ENCODE results near the gene ADCK2.
"Not testable (repeated sequence)": the region's sequence is repeated elsewhere in the genome, so short reads cannot be mapped to it uniquely, and the experiment has no call there.

ADCK2 gene

GRCh38 chr7:140689199-140690152 is 16.7 kb downstream of the ADCK2 start:
- no peak for ATAC-seq
- H3K4me1 Mint-ChIP-seq = peaks cover 11% of the 10 kb centered on the region
- no peak for DNase-seq (ENCODE audit: low spot score in 2 of 2)
- H3K9me3 Mint-ChIP-seq = no peaks in the 10 kb centered on the region
- H3K4me3 Mint-ChIP-seq = no peak overlapping the region
- no peak overlapping the region for H3K27ac Mint-ChIP-seq
- peaks cover 58% of the 10 kb centered on the region for H3K36me3 Mint-ChIP-seq

DNA sequence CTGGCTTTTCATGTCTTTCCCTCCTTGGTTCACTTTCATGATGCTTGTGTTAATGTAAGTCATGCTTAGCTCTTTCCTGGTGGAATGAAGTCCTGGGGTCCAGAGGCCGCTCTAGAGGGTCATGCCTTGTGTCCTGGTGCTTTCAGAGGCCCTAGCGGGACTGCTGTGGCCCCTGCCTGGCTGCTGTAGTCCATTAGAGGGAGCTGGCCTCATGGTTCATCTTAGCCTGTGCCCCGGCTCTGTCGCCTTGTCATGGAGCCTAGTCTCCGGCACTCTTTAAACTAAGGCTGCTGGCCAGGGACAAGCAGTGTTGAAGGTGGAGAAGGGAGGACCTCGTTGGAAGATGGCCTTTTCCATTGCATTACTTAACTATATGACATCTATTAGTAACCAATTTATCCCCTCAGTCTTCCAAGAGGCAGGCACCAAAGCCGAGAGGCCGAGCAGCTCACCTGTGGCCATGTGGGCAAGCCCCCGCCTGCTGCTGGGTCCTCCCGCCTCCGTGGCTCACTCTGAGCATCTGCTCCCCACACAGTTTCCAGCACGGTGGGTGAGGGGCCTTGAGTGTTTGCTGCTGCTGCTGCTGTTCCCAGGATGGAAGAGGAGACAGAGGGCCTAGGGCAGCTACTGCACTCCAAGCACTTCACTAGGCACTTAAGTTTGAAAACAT is 18.8 kb downstream of the ADCK2 start:
- peak overlapping the region; percentile 50 for H3K27ac Mint-ChIP-seq
- peaks cover 17% of the 10 kb centered on the region for H3K4me1 Mint-ChIP-seq
- H3K4me3 Mint-ChIP-seq = no peak overlapping the region
- DNase-seq (ENCODE audit: low spot score in 2 of 2) = no peak
- no peak for ATAC-seq
- no peaks in the 10 kb centered on the region for H3K9me3 Mint-ChIP-seq
- H3K36me3 Mint-ChIP-seq = peaks cover 54% of the 10 kb centered on the region

DNA sequence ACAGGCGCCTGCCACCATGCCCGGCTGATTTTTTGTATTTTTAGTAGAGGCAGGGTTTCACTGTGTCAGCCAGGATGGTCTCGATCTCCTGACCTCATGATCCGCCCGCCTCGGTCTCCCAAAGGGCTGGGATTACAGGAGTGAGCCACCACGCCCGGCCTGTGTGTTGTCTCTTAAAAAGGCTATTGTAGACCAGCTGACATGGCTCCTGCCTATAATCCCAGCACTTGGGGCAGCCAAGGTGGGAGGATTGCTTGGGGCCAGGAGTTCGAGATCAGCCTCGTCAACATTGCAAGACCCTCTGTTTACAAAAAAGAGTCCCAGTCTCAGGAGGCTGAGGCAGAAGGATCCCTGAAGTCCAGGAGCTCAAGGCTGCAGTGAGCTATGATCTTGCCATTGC is 21.1 kb downstream of the ADCK2 start:
- H3K4me1 Mint-ChIP-seq = peaks cover 36% of the 10 kb centered on the region
- H3K9me3 Mint-ChIP-seq; ATAC-seq; H3K27ac Mint-ChIP-seq; H3K4me3 Mint-ChIP-seq; DNase-seq (ENCODE audit: low spot score in 2 of 2): not testable (repeated sequence)
- peaks cover 41% of the 10 kb centered on the region for H3K36me3 Mint-ChIP-seq

GRCh38 chr7:140694592-140694991 is 21.8 kb downstream of the ADCK2 start:
- ATAC-seq = no peak
- no peak overlapping the region for H3K4me3 Mint-ChIP-seq
- no peaks in the 10 kb centered on the region for H3K9me3 Mint-ChIP-seq
- no peak for DNase-seq (ENCODE audit: low spot score in 2 of 2)
- H3K27ac Mint-ChIP-seq = no peak overlapping the region
- H3K36me3 Mint-ChIP-seq = peaks cover 40% of the 10 kb centered on the region
- peaks cover 42% of the 10 kb centered on the region for H3K4me1 Mint-ChIP-seq

DNA sequence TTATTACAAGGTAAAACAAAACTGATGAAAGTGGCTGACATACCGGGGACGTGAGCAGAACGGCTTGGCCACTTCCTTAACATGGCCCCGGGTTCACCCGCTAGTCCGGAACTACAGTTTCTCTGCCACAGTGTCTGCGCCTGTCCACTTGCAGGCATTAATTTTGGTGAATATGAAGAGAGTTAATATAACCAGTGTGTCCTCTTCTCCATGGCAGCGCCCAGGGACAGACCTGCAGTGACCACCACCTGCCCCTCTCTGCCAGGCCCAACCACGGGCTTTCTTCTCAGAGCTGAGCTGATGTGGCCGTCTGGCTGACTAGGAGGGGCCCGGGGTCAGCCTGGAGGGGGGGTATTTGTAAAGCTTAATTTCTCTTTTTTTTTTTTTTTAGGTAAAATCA is 22.6 kb downstream of the ADCK2 start:
- H3K9me3 Mint-ChIP-seq = no peaks in the 10 kb centered on the region
- no peak for ATAC-seq
- DNase-seq (ENCODE audit: low spot score in 2 of 2) = no peak
- H3K27ac Mint-ChIP-seq = peak overlapping the region; percentile 97
- H3K36me3 Mint-ChIP-seq = peaks cover 39% of the 10 kb centered on the region
- peaks cover 46% of the 10 kb centered on the region for H3K4me1 Mint-ChIP-seq
- H3K4me3 Mint-ChIP-seq = peak overlapping the region; percentile 97

DNA sequence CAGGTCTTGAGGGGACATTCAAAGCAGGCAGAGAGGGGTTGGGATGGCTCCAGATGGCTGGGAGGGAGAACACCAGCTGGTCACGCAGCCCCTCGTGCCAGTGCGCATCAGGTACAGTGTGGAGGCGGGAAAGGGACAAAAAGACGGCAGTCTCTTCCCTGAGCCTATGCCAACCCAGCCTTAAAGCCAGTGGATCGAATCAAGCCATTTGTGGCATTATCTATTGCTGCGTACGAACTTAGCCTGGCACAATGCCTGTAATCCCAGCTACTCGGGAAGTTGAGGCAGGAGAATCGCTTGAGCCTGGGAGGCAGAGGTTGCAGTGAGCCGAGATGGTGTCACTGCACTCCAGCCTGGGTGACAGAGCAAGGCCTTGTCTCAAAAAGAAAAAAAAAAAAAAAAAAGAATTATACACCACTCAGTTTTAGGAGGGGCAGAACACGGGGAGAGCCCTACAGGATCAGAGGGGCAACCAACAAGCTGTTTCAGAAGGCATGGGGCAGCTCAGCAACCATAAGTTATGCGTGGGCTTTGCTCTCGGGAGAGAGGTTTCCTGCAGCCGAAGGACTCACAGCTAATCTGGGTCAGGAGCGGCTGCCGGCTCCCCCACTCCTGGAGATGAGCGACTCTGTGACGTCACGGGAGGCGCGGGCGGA is 23.4 kb downstream of the ADCK2 start:
- H3K27ac Mint-ChIP-seq = peak overlapping the region; percentile 97
- ATAC-seq = no peak
- H3K4me1 Mint-ChIP-seq = peaks cover 46% of the 10 kb centered on the region
- DNase-seq (ENCODE audit: low spot score in 2 of 2) = no peak
- H3K4me3 Mint-ChIP-seq = peak overlapping the region; percentile 97
- H3K36me3 Mint-ChIP-seq = peaks cover 34% of the 10 kb centered on the region
- no peaks in the 10 kb centered on the region for H3K9me3 Mint-ChIP-seq

DNA sequence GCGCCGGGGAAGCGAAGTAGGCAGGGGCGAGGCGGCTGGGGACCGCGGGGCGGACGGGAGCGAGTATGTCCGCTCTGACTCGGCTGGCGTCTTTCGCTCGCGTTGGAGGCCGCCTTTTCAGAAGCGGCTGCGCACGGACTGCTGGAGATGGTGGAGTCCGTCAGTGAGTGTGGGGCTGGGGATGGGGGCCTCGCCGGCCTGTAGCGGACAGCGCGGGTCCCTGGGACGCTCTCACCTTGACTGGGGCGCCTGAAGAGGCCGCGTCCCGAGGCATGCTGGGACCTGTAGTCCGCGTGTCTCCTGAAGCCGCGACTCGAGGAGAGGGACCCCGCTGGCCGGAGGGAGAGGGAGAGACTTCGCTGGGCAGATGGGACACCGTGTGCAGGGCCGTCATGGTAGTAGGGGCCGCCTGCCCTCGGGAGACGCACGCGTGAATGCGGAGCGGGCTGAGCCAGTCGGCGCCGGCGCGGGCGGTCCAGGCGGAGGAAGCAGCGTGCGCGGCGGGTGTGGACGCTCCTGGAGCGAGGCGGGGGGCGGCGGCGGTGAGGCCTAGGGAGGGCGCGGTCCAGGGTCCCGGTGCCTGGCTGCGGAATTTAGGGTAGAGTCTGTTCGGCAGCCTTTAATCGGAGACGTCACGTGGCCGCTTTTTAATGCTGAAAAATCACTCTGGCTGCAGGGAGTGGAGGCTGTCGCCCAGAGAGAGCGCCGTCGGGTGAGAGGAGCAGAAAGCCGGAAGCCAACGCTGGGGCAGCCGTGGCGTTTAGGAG is 24.1 kb downstream of the ADCK2 start, which contains the start of gene NDUFB2:
Gene NDUFB2 (plus strand): TSS at position 29 of the 767 bp plus-strand sequence. CDS start 37 bp downstream, at position 66.
- H3K36me3 Mint-ChIP-seq = peaks cover 27% of the 10 kb centered on the region
- H3K9me3 Mint-ChIP-seq = no peaks in the 10 kb centered on the region
- DNase-seq (ENCODE audit: low spot score in 2 of 2) (peak; percentile 82 to 94), ATAC-seq (peak; percentile 93)
- peak within 1 kb of the TSS; percentile 97 for H3K4me3 Mint-ChIP-seq
- peaks cover 46% of the 10 kb centered on the region for H3K4me1 Mint-ChIP-seq
- H3K27ac Mint-ChIP-seq = peak within 1 kb of the TSS; percentile 97

DNA sequence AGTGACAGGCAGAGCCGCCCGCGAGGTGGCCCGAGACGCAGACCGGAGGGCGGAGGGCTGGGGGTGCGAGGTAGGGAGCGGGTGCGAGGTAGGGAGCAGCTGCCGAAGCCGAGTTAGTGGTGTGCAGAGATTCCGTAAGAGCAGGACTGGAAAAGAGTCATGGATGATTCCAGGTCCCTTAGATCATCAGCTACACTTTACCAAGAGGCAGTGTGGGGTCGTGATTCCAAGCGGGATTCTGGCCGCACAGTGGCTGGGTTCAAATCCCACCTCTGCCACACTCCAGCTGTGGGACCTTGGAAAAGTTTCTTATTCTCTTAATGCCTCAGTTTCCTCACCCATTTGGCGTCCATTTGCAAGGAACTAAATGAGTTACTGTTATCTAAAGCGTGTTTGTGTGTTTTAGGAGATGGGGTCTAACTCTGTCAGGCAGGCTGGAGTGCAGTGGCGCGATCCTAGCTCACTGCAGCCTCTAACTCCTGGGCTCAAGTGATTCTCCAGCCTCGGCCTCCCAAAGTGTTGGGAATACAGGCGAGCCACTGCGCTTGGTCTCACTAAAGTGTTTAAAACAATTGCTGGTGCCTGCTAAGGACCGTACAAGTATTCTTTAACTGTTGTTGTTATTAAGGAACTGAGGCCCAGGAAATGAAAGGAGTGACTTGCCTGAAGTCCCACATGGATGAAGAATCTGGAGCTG is 24.9 kb downstream of the ADCK2 start:
- peaks cover 44% of the 10 kb centered on the region for H3K4me1 Mint-ChIP-seq

DNA sequence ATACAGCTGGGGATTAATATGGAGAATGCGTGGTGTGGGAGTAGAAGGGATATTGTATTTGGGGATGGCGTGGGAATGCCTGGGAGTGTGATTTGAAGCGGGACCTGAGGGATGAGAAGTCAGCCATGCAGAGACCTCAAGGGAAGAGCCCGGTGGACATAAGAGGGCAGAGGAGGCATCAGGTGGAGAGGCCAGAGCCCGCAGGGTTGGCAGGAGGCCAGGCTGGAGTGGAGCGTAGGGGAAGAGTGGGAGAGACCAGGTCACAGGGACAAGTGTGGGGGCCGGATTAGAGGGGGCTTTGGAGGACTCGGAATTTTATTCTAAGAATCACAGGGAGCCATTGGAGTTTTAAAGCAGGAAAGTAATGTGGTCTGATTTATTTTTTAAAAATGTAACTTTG is 25.7 kb downstream of the ADCK2 start:
- H3K27ac Mint-ChIP-seq = peak overlapping the region; percentile 97
- H3K4me1 Mint-ChIP-seq = peaks cover 36% of the 10 kb centered on the region
- DNase-seq (ENCODE audit: low spot score in 2 of 2) = no peak
- no peak for ATAC-seq
- H3K4me3 Mint-ChIP-seq = peak overlapping the region; percentile 97
- peaks cover 29% of the 10 kb centered on the region for H3K36me3 Mint-ChIP-seq
- H3K9me3 Mint-ChIP-seq = no peaks in the 10 kb centered on the region

More for the DNA sequence above, 24.9 kb downstream of the ADCK2 start:
- H3K27ac Mint-ChIP-seq = peak overlapping the region; percentile 97
- no peak for ATAC-seq
- H3K9me3 Mint-ChIP-seq = no peaks in the 10 kb centered on the region
- peaks cover 21% of the 10 kb centered on the region for H3K36me3 Mint-ChIP-seq
- DNase-seq (ENCODE audit: low spot score in 2 of 2) = no peak
- peak overlapping the region; percentile 97 for H3K4me3 Mint-ChIP-seq

DNA sequence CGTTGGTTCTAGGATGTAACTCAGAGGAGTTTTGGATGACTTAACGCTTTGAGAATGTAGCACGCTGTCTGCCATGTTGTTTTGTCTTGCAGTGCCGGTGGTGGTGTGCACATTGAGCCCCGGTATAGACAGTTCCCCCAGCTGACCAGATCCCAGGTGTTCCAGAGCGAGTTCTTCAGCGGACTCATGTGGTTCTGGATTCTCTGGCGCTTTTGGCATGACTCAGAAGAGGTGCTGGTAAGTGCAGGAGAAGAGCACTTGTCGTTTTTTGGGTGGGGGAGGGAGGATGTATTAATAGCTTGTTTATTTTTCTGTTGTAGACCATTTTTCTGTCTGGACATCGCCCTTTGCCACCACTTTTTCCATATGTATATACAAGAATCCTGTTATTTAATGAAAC is 30.0 kb downstream of the ADCK2 start:
- Mint-ChIP-seq H3K9me3 (no peaks in the 10 kb centered on the region), H3K4me3 (no peak overlapping the region), H3K27ac (no peak overlapping the region), H3K36me3 (peaks cover 53% of the 10 kb centered on the region), H3K4me1 (peaks cover 19% of the 10 kb centered on the region)
- no peak for DNase-seq (ENCODE audit: low spot score in 2 of 2)
- no peak for ATAC-seq

GRCh38 chr7:140704205-140704604 is 31.5 kb downstream of the ADCK2 start:
- Mint-ChIP-seq H3K36me3 (peaks cover 56% of the 10 kb centered on the region), H3K4me1 (peaks cover 7% of the 10 kb centered on the region), H3K27ac (no peak overlapping the region)

GRCh38 chr7:140707132-140707531 is 34.4 kb downstream of the ADCK2 start:
- Mint-ChIP-seq H3K4me3 (no peak overlapping the region), H3K27ac (peak overlapping the region; percentile 41), H3K36me3 (peaks cover 56% of the 10 kb centered on the region)

More at GRCh38 chr7:140704205-140704604, 31.5 kb downstream of the ADCK2 start:
- Mint-ChIP-seq H3K4me3 (no peak overlapping the region), H3K9me3 (no peaks in the 10 kb centered on the region)
- ATAC-seq = no peak
- no peak for DNase-seq (ENCODE audit: low spot score in 2 of 2)

GRCh38 chr7:140708764-140709163 is 36.0 kb downstream of the ADCK2 start:
- not testable (repeated sequence) for H3K4me1 Mint-ChIP-seq; H3K27ac Mint-ChIP-seq; H3K9me3 Mint-ChIP-seq; H3K4me3 Mint-ChIP-seq; ATAC-seq; DNase-seq (ENCODE audit: low spot score in 2 of 2)
- peaks cover 43% of the 10 kb centered on the region for H3K36me3 Mint-ChIP-seq

More at GRCh38 chr7:140707132-140707531, 34.4 kb downstream of the ADCK2 start:
- peaks cover 5% of the 10 kb centered on the region for H3K4me1 Mint-ChIP-seq
- peaks cover 4% of the 10 kb centered on the region for H3K9me3 Mint-ChIP-seq
- DNase-seq (ENCODE audit: low spot score in 2 of 2) (no peak), ATAC-seq (no peak)

DNA sequence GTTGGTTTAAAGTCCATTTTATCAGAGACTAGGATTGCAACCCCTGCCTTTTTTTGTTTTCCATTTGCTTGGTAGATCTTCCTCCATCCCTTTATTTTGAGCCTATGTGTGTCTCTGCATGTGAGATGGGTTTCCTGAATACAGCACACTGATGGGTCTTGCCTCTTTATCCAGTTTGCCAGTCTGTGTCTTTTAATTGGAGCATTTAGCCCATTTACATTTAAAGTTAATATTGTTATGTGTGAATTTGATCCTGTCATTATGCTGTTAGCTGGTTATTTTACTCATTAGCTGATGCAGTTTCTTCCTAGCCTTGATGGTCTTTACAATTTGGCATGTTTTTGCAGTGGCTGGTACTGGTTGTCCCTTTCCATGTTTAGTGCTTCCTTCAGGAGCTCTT is 39.6 kb downstream of the ADCK2 start:
- H3K36me3 Mint-ChIP-seq; H3K4me3 Mint-ChIP-seq; ATAC-seq; H3K9me3 Mint-ChIP-seq; H3K27ac Mint-ChIP-seq; DNase-seq (ENCODE audit: low spot score in 2 of 2): not testable (repeated sequence)
- H3K4me1 Mint-ChIP-seq = peaks cover 11% of the 10 kb centered on the region
